ENCODE data around the gene PRSS8. TPM values are rescaled to one million over a fixed set of nuclear protein-coding genes. Genes with fewer than 3 reads are reported as not detected.
A peak's percentile ranks its signal among the peaks of the same experiment; 100 is the strongest.

PRSS8 gene
- total and polyA plus RNA-seq, 2 donors (not counting 3 experiments of a cell fraction or from before 2014, with no cell fraction given): 0.12 TPM; not detected in 1

DNA sequence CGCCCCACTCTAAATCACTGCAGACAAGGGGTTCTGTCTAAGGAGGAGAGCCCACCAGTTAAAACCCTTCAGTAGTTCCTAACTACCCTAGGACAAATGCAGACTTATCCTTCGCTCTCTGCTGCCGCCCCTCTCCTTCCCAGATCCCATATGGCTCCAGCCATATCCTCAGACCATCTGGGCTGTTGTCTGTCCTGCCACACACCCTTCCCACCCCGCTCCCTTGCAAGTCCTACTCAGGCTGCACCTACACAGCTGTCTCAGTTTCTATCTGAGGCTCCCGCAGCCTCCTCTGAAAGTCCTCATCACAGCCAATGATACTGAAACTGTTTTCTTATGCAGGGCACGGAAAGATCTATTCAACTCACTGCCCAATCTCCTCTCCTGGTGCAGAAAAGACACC lies 28.1 kb downstream of the PRSS8 start:
- Histone ChIP-seq H3K36me3 (ENCODE audit: control insufficient read depth in 2 of 2, extremely low read depth in 1 of 2, insufficient read depth in 2 of 2, low read length in 2 of 2) (peaks cover 10 to 29% of the 10 kb centered on the region in 2 experiments), H3K4me1 (ENCODE audit: control insufficient read depth, extremely low read depth, insufficient read depth, low read length) (peaks cover 12% of the 10 kb centered on the region), H2AFZ (ENCODE audit: low read depth, low read length) (peak overlapping the region; percentile 100), H3K4me3 (replicated peaks in 1 of 3; ENCODE audit: insufficient read depth in 1 of 3, low read depth in 1 of 3, low read length in 3 of 3) (no peak overlapping the region), H3K9me3 (replicated peaks; ENCODE audit: control insufficient read depth, insufficient read depth, low read length) (no peaks in the 10 kb centered on the region), H3K79me2 (ENCODE audit: control insufficient read depth, insufficient read depth, low read length) (peaks cover 11% of the 10 kb centered on the region), H3K27me3 (ENCODE audit: control insufficient read depth in 2 of 2, insufficient read depth in 2 of 2, low read length in 2 of 2) (no peaks in the 10 kb centered on the region), H3K27ac (ENCODE audit: insufficient read depth, low read depth, low read length) (no peak overlapping the region), H3K9ac (replicated peaks; ENCODE audit: extremely low read depth, insufficient read depth, low read length) (no peak overlapping the region), H4K20me1 (replicated peaks; ENCODE audit: control insufficient read depth, extremely low read depth, insufficient read depth, low read length) (no peaks in the 10 kb centered on the region), H3K4me2 (ENCODE audit: insufficient read depth, low read length) (no peak overlapping the region), H3K9me1 (replicated peaks; ENCODE audit: control insufficient read depth, extremely low read depth, insufficient read depth, low read length) (no peaks in the 10 kb centered on the region)
- dilution Hi-C loops (cut with MboI; ENCODE audit: extremely low pct_ligation_motif_present, low sequenced_read_pairs): no loop called here
- TF ChIP-seq FOS (IDR thresholded peaks at IDR 0.05; ENCODE audit: borderline replicate concordance, insufficient read depth, low read length): no peak
- TF ChIP-seq, protein P1, sequence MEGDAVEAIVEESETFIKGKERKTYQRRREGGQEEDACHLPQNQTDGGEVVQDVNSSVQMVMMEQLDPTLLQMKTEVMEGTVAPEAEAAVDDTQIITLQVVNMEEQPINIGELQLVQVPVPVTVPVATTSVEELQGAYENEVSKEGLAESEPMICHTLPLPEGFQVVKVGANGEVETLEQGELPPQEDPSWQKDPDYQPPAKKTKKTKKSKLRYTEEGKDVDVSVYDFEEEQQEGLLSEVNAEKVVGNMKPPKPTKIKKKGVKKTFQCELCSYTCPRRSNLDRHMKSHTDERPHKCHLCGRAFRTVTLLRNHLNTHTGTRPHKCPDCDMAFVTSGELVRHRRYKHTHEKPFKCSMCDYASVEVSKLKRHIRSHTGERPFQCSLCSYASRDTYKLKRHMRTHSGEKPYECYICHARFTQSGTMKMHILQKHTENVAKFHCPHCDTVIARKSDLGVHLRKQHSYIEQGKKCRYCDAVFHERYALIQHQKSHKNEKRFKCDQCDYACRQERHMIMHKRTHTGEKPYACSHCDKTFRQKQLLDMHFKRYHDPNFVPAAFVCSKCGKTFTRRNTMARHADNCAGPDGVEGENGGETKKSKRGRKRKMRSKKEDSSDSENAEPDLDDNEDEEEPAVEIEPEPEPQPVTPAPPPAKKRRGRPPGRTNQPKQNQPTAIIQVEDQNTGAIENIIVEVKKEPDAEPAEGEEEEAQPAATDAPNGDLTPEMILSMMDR (IDR thresholded peaks at IDR 0.05; ENCODE audit: extremely low read depth in 1 of 2, insufficient read depth in 1 of 2, low read depth in 1 of 2, low read length in 2 of 2): no peak
- TF ChIP-seq POLR2A (IDR thresholded peaks at IDR 0.05; ENCODE audit: low read depth, low read length): no peak
- TF ChIP-seq EZH2 (IDR thresholded peaks at IDR 0.05; ENCODE audit: borderline replicate concordance, low read depth, low read length, severe bottlenecking): no peak
- no peak for TF ChIP-seq MYC (IDR thresholded peaks at IDR 0.05; ENCODE audit: low read depth, low read length)
- no peak for TF ChIP-seq JUN (IDR thresholded peaks at IDR 0.05; ENCODE audit: borderline replicate concordance, insufficient read depth, insufficient read length, low read depth)
- TF ChIP-seq GATA2 (IDR thresholded peaks at IDR 0.05; ENCODE audit: insufficient read depth, insufficient read length, low read depth, low read length): no peak
- no TSS peak for BruUV-seq (replicated peaks)
- POLR2A ChIA-PET: no interaction called here
- no peak for DNase-seq (ENCODE audit: low read depth, low spot score)
- CTCF ChIA-PET: no interaction called here
- intact Hi-C loops (cut with micrococcal nuclease): loop anchor here (5.0 kb wide), 1 partner anchor 35 kb away; no protein-coding TSS in a partner anchor
- no peak for FAIRE-seq

Data from endothelial cell of umbilical vein (primary cell).